Measurements from ENCODE around the gene ZSWIM4. TPM values are rescaled to one million over a fixed set of nuclear protein-coding genes. Genes with fewer than 3 reads are reported as not detected.

ZSWIM4 gene
- total and polyA plus RNA-seq, 10 of the 15 experiments (the other 5 are each of a cell fraction or from before 2014, with no cell fraction given) = 0.73 to 11.1 (median 1.8) TPM; not detected in 2

- Histone ChIP-seq H3K36me3 (ENCODE audit: control insufficient read depth in 2 of 2, insufficient read depth in 2 of 2, low read length in 1 of 2) (no peaks in the 10 kb centered on the region), H3K27me3 (replicated peaks in 1 of 2; ENCODE audit: control insufficient read depth in 2 of 2, insufficient read depth in 2 of 2, low read length in 1 of 2) (no peaks in the 10 kb centered on the region), H3K4me3 (peak overlapping the region; percentile 70), H3K79me2 (ENCODE audit: control insufficient read depth, insufficient read depth, low read length) (peaks cover 12% of the 10 kb centered on the region), H3K9me3 (replicated peaks; ENCODE audit: control insufficient read depth, insufficient read depth, low read length) (no peaks in the 10 kb centered on the region), H3K27ac (ENCODE audit: control insufficient read depth, insufficient read depth) (peak overlapping the region; percentile 84), H3K4me2 (ENCODE audit: control insufficient read depth, insufficient read depth) (peak overlapping the region; percentile 98), H2AFZ (ENCODE audit: control insufficient read depth, low read depth, low read length) (no peak overlapping the region; the same call in 1 of the 2 replicates), H4K20me1 (ENCODE audit: control insufficient read depth, insufficient read depth) (no peaks in the 10 kb centered on the region), H3K4me1 (ENCODE audit: control insufficient read depth, insufficient read depth, low read length) (peaks cover 16% of the 10 kb centered on the region), H3K9ac (ENCODE audit: control insufficient read depth, insufficient read depth, low read length) (peak overlapping the region; percentile 77)
- ChIA-PET SMC1A (ENCODE audit: uncharacterized antibody, unreplicated experiment) (interaction anchor here (0.8 to 5.6 kb wide), 11 partner anchors 9 to 64 kb away, joined by 3 to 33 read pairs (median 3); partner anchors contain the start of gene C19orf53), RAD21 (ENCODE audit: unreplicated experiment) (interaction anchor here (0.7 to 5.6 kb wide), 7 partner anchors 13 to 65 kb away, joined by 3 to 59 read pairs (median 6); no protein-coding TSS in a partner anchor), POLR2A (interaction anchor here (1.0 to 5.1 kb wide), 7 partner anchors 24 to 65 kb away, joined by 3 to 37 read pairs (median 20); no protein-coding TSS in a partner anchor), CTCF (interaction anchor here (0.9 to 8.0 kb wide), 8 partner anchors 12 to 84 kb away, joined by 3 to 63 read pairs (median 4); partner anchors contain the start of gene C19orf53)
- FAIRE-seq = no peak
- WGBS (ENCODE audit: insufficient coverage, insufficient replicate concordance, low lambda C conversion rate, missing lambda C conversion rate) = 43% methylated on average over 4 of the region's 4 CpGs
- DNase-seq (ENCODE audit: low read depth, low spot score) = no peak
- no peak for ATAC-seq
- intact Hi-C loops (cut with micrococcal nuclease; ENCODE audit: unreplicated experiment) = loop anchor here (5.0 kb wide), 1 partner anchor 40 kb away; no protein-coding TSS in a partner anchor
- TF ChIP-seq PML (IDR thresholded peaks at IDR 0.05; ENCODE audit: low read length) (0 out of 2 replicates have a peak, but pooled peaks have one; percentile 33), SIN3A (IDR thresholded peaks at IDR 0.05; ENCODE audit: low read depth, low read length) (no peak), SMARCA5 (IDR thresholded peaks at IDR 0.05) (peak; percentile 57; the same call in 1 of the 2 replicates), IKZF1 (conservative IDR thresholded peaks at IDR 0.05) (peak; percentile 6; the same call in 1 of the 2 replicates), DPF2 (IDR thresholded peaks at IDR 0.05) (peak; percentile 6; the same call in 1 of the 2 replicates), EGR1 (IDR thresholded peaks at IDR 0.05; ENCODE audit: borderline replicate concordance in 1 of 2, low read depth in 2 of 2, low read length in 2 of 2) (no peak), KAT2A (conservative IDR thresholded peaks at IDR 0.05; ENCODE audit: control insufficient read depth, low read depth, low read length) (no peak)
- in situ Hi-C loops (cut with MboI) = no loop called here
- no TSS peak for BruUV-seq (replicated peaks)
Observed at GRCh38 chr19:13797058-13797440, 1.8 kb downstream of the ZSWIM4 start.

Measured in GM12878 (cell line).